Endothelial cell of umbilical vein (primary cell): Measurements from ENCODE around the gene SLC23A2. TPM values are rescaled to one million over a fixed set of nuclear protein-coding genes. Genes with fewer than 3 reads are reported as not detected.

Experiments used
- BruUV-seq: library from RNA; stranded (reverse); fragments of 400-500 nt; replicated peaks from 2 replicates; lab custom pipeline; 2021; lab: Mats Ljungman, UMichigan
- CTCF ChIA-PET: fragments of 300-600, 350-600 bp; sonication (Branson Sonifier 250); formaldehyde crosslinking; loops from one replicate; lab custom pipeline; 2021; ENCODE audit warnings: antibody characterized with exemption, inconsistent platforms; lab: Charles Lee
- POLR2A ChIA-PET: fragments of 300-600, 350-600 bp; sonication (Branson Sonifier 250); formaldehyde crosslinking; loops from one replicate; lab custom pipeline; 2021; ENCODE audit warnings: antibody characterized with exemption, inconsistent platforms; lab: Charles Lee
- DNase-seq: peaks from one replicate; pipeline ENCODE4 v3.0.0-alpha.2; 2011; ENCODE audit warnings: low read depth, low spot score
- FAIRE-seq: peaks from 2 replicates; lab custom pipeline; 2011; peaks lifted over from hg19 to GRCh38; lab: Jason Lieb, UNC
- H2AFZ ChIP-seq: 2 replicates; pipeline ENCODE4 v1.6.0; 2012; ENCODE audit warnings: low read depth, low read length, control low read depth, inconsistent platforms
- H3K27ac ChIP-seq: 2 replicates; pipeline ENCODE4 v1.5.1; 2011; ENCODE audit warnings: low read depth, mild to moderate bottlenecking, control low read depth, low read length, moderate library complexity; ENCODE audit not compliant: insufficient read depth
- H3K27me3 ChIP-seq, 2 experiments: 2 replicates each; pipeline versions ENCODE4 v1.6.0 to v1.6.1; 2011; ENCODE audit warnings: low read length in 2 of 2, mixed read lengths in 1 of 2; ENCODE audit not compliant: control insufficient read depth in 2 of 2, insufficient read depth in 2 of 2
- H3K36me3 ChIP-seq, 2 experiments: 2 replicates in 1 of 2; 3 replicates in 1 of 2; pipeline ENCODE4 v1.5.1; 2011; ENCODE audit warnings: low read length in 2 of 2, mild to moderate bottlenecking in 1 of 2, moderate library complexity in 1 of 2; ENCODE audit not compliant: control insufficient read depth in 2 of 2, insufficient read depth in 2 of 2; ENCODE audit errors: extremely low read depth in 1 of 2
- H3K4me1 ChIP-seq: 3 replicates; pipeline ENCODE4 v1.5.1; 2011; ENCODE audit warnings: mild to moderate bottlenecking, low read length; ENCODE audit not compliant: control insufficient read depth, insufficient read depth; ENCODE audit errors: extremely low read depth
- H3K4me2 ChIP-seq: 2 replicates; pipeline ENCODE4 v1.6.1; 2011; ENCODE audit warnings: low read length, control low read depth, mixed read lengths; ENCODE audit not compliant: insufficient read depth
- H3K4me3 ChIP-seq, 3 experiments: fragments of 200-600 bp in 1 of 3; sonication (generic), shearing (Covaris generic) in 1 of 3; replicated peaks in 1 of 3; 2 replicates each; pipeline ENCODE4 v1.5.1; 2011 to 2016; ENCODE audit warnings: control low read depth in 3 of 3, low read length in 3 of 3, mild to moderate bottlenecking in 2 of 3, inconsistent platforms in 1 of 3, low read depth in 1 of 3, moderate library complexity in 1 of 3; ENCODE audit not compliant: insufficient read depth in 1 of 3
- H3K79me2 ChIP-seq: 2 replicates; pipeline ENCODE4 v1.6.0; 2012; ENCODE audit warnings: low read length, inconsistent platforms; ENCODE audit not compliant: control insufficient read depth, insufficient read depth
- H3K9ac ChIP-seq: replicated peaks from 2 replicates; pipeline ENCODE3; 2011; ENCODE audit warnings: low read length, control low read depth; ENCODE audit not compliant: insufficient read depth; ENCODE audit errors: extremely low read depth
- H3K9me1 ChIP-seq: replicated peaks from 3 replicates; pipeline ENCODE4 v1.6.0; 2011; ENCODE audit warnings: mild to moderate bottlenecking, low read length; ENCODE audit not compliant: control insufficient read depth, insufficient read depth; ENCODE audit errors: extremely low read depth
- H3K9me3 ChIP-seq: replicated peaks from 2 replicates; pipeline ENCODE4 v1.5.1; 2012; ENCODE audit warnings: low read length, inconsistent platforms; ENCODE audit not compliant: control insufficient read depth, insufficient read depth
- H4K20me1 ChIP-seq: replicated peaks from 2 replicates; pipeline ENCODE3; 2011; ENCODE audit warnings: mild to moderate bottlenecking, low read length; ENCODE audit not compliant: control insufficient read depth, insufficient read depth; ENCODE audit errors: extremely low read depth
- EZH2 ChIP-seq: IDR thresholded peaks from 2 replicates; pipeline ENCODE4 v1.6.1; 2012; ENCODE audit warnings: borderline replicate concordance, low read depth, mild to moderate bottlenecking, moderate library complexity, low read length, inconsistent platforms; ENCODE audit not compliant: severe bottlenecking
- FOS ChIP-seq: IDR thresholded peaks from 2 replicates; pipeline ENCODE4 v1.6.1; 2011; ENCODE audit warnings: mild to moderate bottlenecking, low read length, moderate library complexity, borderline replicate concordance; ENCODE audit not compliant: insufficient read depth
- GATA2 ChIP-seq: IDR thresholded peaks from 2 replicates; pipeline ENCODE4 v1.7.0; 2011; ENCODE audit warnings: low read depth, mild to moderate bottlenecking, moderate library complexity, mixed read lengths, low read length; ENCODE audit not compliant: insufficient read length, insufficient read depth
- JUN ChIP-seq: IDR thresholded peaks from 2 replicates; pipeline ENCODE4 v1.6.1; 2011; ENCODE audit warnings: borderline replicate concordance, low read depth; ENCODE audit not compliant: insufficient read length, insufficient read depth
- MYC ChIP-seq: IDR thresholded peaks from one replicate; pipeline ENCODE4 v1.6.1; 2011; ENCODE audit warnings: mild to moderate bottlenecking, low read depth, low read length
- POLR2A ChIP-seq: IDR thresholded peaks from 2 replicates; pipeline ENCODE4 v1.6.1; 2012; ENCODE audit warnings: low read depth, mild to moderate bottlenecking, control low read depth, low read length
- POLR2AphosphoS5 ChIP-seq: IDR thresholded peaks from 2 replicates; pipeline ENCODE4 v1.6.1; 2012; ENCODE audit warnings: low read depth, mild to moderate bottlenecking, control low read depth, low read length, moderate library complexity; ENCODE audit not compliant: insufficient read depth
- dilution Hi-C: fragments of 300-500 bp; cut with MboI; formaldehyde crosslinking; loops from one replicate; pipeline ENCODE4 v1.15.0; 2019; ENCODE audit warnings: low sequenced_read_pairs; ENCODE audit not compliant: extremely low pct_ligation_motif_present
- intact Hi-C: fragments of 100-400 bp; cut with micrococcal nuclease; formaldehyde crosslinking; loops from one replicate; pipeline ENCODE4 v1.10.0; 2022
- polyA plus RNA-seq, 4 experiments: library from polyadenylated mRNA; depleted of rRNA in 3 of 4; stranded (reverse) in 3 of 4; unstranded in 1 of 4; fragments of >200 nt; gene quantifications; 2 replicates each; pipeline versions ENCODE4 v1.2.1 to v1.2.3, GENCODE V29; 2011 to 2012; ENCODE audit warnings: missing spikeins in 1 of 4
- total RNA-seq: library from RNA; stranded (reverse); gene quantifications from 2 replicates; pipeline ENCODE4 v1.2.3, GENCODE V29; 2021
- TF ChIP-seq, protein P1 (sequence below), 2 donors: IDR thresholded peaks; 1 replicate in 1 of 2; 2 replicates in 1 of 2; pipeline ENCODE4 v1.5.1; 2011; ENCODE audit warnings: low read length in 2 of 2, mild to moderate bottlenecking in 2 of 2, moderate library complexity in 2 of 2, control low read depth in 1 of 2, inconsistent platforms in 1 of 2, low read depth in 1 of 2; ENCODE audit not compliant: insufficient read depth in 1 of 2; ENCODE audit errors: extremely low read depth in 1 of 2
- TF ChIP-seq, protein P2 (sequence below): IDR thresholded peaks from 2 replicates; pipeline ENCODE4 v1.6.1; 2011; ENCODE audit not compliant: insufficient read depth, insufficient read length

SLC23A2 gene
- total and polyA plus RNA-seq, 2 donors (not counting 3 experiments of a cell fraction or from before 2014, with no cell fraction given) = 24.4 to 24.5 TPM

GRCh38 chr20:4967752-4968477, 33.4 kb downstream of the SLC23A2 start:
- TF ChIP-seq, protein P1, sequence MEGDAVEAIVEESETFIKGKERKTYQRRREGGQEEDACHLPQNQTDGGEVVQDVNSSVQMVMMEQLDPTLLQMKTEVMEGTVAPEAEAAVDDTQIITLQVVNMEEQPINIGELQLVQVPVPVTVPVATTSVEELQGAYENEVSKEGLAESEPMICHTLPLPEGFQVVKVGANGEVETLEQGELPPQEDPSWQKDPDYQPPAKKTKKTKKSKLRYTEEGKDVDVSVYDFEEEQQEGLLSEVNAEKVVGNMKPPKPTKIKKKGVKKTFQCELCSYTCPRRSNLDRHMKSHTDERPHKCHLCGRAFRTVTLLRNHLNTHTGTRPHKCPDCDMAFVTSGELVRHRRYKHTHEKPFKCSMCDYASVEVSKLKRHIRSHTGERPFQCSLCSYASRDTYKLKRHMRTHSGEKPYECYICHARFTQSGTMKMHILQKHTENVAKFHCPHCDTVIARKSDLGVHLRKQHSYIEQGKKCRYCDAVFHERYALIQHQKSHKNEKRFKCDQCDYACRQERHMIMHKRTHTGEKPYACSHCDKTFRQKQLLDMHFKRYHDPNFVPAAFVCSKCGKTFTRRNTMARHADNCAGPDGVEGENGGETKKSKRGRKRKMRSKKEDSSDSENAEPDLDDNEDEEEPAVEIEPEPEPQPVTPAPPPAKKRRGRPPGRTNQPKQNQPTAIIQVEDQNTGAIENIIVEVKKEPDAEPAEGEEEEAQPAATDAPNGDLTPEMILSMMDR (IDR thresholded peaks at IDR 0.05; ENCODE audit: extremely low read depth in 1 of 2, insufficient read depth in 1 of 2, low read depth in 1 of 2, low read length in 2 of 2) = no peak
- TF ChIP-seq, protein P2, sequence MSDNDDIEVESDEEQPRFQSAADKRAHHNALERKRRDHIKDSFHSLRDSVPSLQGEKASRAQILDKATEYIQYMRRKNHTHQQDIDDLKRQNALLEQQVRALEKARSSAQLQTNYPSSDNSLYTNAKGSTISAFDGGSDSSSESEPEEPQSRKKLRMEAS = no peak
- TF ChIP-seq MYC (no peak), EZH2 (no peak), POLR2A (no peak), POLR2AphosphoS5 (no peak), GATA2 (no peak), FOS (no peak), JUN (no peak)
- dilution Hi-C loops = no loop called here
- Histone ChIP-seq H2AFZ (no peak overlapping the region), H4K20me1 (no peaks in the 10 kb centered on the region), H3K9ac (no peak overlapping the region), H3K9me1 (no peaks in the 10 kb centered on the region), H3K9me3 (no peaks in the 10 kb centered on the region), H3K79me2 (peaks cover 12% of the 10 kb centered on the region), H3K4me3 (no peak overlapping the region), H3K4me2 (no peak overlapping the region), H3K36me3 (peaks cover 2% of the 10 kb centered on the region in 2 experiments), H3K4me1 (peaks cover 10% of the 10 kb centered on the region), H3K27ac (no peak overlapping the region), H3K27me3 (no peaks in the 10 kb centered on the region)
- no TSS peak for BruUV-seq
- no peak for DNase-seq
- intact Hi-C loops = no loop called here
- CTCF ChIA-PET = interaction anchor here (1.2 to 3.2 kb wide), 2 partner anchors 10 to 12 kb away, joined by 3 to 18 read pairs; no protein-coding TSS in a partner anchor
- POLR2A ChIA-PET = no interaction called here
- FAIRE-seq = no peak
